Adipocyte (in vitro differentiated cells): Measurements from ENCODE around the gene CACNA1I.

ENCODE experiments used
- DNase-seq: peaks from one replicate; pipeline ENCODE4 v3.0.0-alpha.2; 2015; ENCODE audit warnings: low read depth
- H3K27me3 ChIP-seq: replicated peaks from 2 replicates; pipeline ENCODE4 v1.7.0; 2013; ENCODE audit warnings: mild to moderate bottlenecking, low read length, moderate library complexity; ENCODE audit not compliant: control insufficient read depth, insufficient read depth
- H3K36me3 ChIP-seq: 2 replicates; pipeline ENCODE4 v1.7.0; 2013; ENCODE audit warnings: low read length, mild to moderate bottlenecking, moderate library complexity; ENCODE audit not compliant: control insufficient read depth, insufficient read depth, severe bottlenecking
- H3K4me1 ChIP-seq: 2 replicates; pipeline ENCODE4 v1.7.0; 2013; ENCODE audit warnings: mild to moderate bottlenecking, low read length, moderate library complexity; ENCODE audit not compliant: control insufficient read depth, insufficient read depth
- H3K4me3 ChIP-seq: 2 replicates; pipeline ENCODE4 v1.7.0; 2013; ENCODE audit warnings: mild to moderate bottlenecking, low read length, moderate library complexity
- H3K9ac ChIP-seq: 2 replicates; pipeline ENCODE4 v1.7.0; 2013; ENCODE audit warnings: mild to moderate bottlenecking, low read length, moderate library complexity
- H3K9me3 ChIP-seq: 2 replicates; pipeline ENCODE4 v1.7.0; 2013; ENCODE audit warnings: mild to moderate bottlenecking, low read length, moderate library complexity; ENCODE audit not compliant: control insufficient read depth

CACNA1I gene

DNA sequence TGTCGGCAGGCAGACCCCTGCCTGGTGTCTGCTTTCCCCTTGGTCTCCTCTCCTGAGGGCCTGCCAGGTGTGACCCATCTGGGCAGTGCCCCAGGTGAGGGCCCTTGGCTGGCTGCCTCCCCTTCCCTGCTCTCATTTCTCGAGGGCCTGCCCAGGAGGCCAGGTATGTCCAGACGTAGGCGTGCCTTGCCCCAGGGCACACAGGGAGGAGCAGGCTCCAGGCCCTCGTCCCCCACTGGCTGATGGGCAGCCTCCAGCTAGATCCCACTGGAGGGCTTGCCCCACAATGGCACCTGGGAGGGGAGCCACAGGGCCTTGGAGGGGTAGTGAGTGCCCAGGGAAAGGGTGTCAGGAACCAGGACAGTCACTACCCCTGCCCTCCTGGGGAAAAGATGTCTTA is 95.9 kb downstream of the CACNA1I start:
- peaks cover 56% of the 10 kb centered on the region for H3K27me3 ChIP-seq
- H3K4me1 ChIP-seq = no peaks in the 10 kb centered on the region
- no peak overlapping the region for H3K4me3 ChIP-seq
- H3K9me3 ChIP-seq = peaks cover 27% of the 10 kb centered on the region
- H3K36me3 ChIP-seq = no peaks in the 10 kb centered on the region
- no peak overlapping the region for H3K9ac ChIP-seq
- DNase-seq = no peak

DNA sequence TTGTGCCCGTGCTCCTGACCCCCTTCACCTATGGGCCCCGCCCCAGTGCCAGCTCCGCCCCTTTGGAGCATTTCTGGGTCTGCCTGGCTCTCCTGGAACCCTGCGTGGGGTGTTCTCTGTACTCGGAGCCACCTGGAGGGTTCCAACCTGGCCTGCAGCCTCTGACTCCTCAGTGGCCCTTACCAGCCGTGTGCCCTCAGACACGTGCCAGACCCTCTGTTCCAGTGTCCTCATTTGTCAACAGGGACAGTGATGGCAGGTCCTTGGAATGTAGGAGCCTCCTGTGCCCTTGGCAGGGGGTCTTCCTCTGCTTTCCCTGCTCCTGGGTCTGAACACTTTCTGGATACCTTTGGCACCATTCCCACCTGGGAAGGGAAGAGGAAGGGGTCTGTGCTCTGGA is 96.4 kb downstream of the CACNA1I start:
- Histone ChIP-seq H3K9ac (no peak overlapping the region), H3K4me3 (no peak overlapping the region), H3K9me3 (peaks cover 32% of the 10 kb centered on the region), H3K27me3 (peaks cover 53% of the 10 kb centered on the region), H3K36me3 (no peaks in the 10 kb centered on the region), H3K4me1 (no peaks in the 10 kb centered on the region)
- no peak for DNase-seq

DNA sequence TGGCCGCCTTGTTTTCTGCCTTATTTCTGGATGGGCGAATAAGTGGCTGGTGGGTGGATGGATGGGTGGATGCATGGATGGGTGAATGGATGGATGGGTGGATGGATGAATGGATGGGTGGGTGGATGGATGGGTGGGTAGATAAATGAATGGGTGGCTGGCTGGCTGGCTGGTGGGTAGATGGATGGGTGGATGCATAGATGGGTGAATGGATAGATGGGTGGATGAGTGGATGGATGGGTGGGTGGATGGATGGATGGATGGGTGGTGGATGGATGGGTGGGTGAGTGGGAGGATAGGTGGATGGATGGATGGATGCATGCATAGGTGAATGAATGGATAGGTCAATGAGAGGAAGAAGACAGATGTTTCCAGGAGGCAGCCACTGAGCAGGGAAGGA is 98.9 kb downstream of the CACNA1I start:
- no peak overlapping the region for H3K4me3 ChIP-seq
- H3K4me1 ChIP-seq = no peaks in the 10 kb centered on the region
- H3K9me3 ChIP-seq = peaks cover 41% of the 10 kb centered on the region
- H3K9ac ChIP-seq = no peak overlapping the region
- no peaks in the 10 kb centered on the region for H3K36me3 ChIP-seq
- no peak for DNase-seq
- peaks cover 36% of the 10 kb centered on the region for H3K27me3 ChIP-seq

DNA sequence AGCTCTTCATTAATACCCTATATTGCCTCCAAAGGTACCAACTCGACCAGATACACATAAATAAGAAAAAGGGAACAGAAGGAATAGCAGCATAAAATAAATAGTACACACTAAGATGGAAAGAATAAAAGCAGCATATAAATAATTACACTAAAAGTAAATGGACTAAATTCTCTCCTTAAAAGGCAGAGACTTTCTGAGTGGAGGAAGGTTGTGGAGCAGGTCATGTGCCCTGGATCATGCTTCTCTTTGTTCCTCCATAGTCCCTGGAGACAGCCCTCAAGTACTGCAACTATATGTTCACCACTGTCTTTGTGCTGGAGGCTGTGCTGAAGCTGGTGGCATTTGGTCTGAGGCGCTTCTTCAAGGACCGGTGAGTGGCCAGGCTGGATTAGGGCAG is 101.4 kb downstream of the CACNA1I start:
- H3K9me3 ChIP-seq = peaks cover 41% of the 10 kb centered on the region
- H3K4me1 ChIP-seq = no peaks in the 10 kb centered on the region
- H3K9ac ChIP-seq = no peak overlapping the region
- peaks cover 37% of the 10 kb centered on the region for H3K27me3 ChIP-seq
- H3K4me3 ChIP-seq = no peak overlapping the region
- H3K36me3 ChIP-seq = no peaks in the 10 kb centered on the region
- DNase-seq = no peak

DNA sequence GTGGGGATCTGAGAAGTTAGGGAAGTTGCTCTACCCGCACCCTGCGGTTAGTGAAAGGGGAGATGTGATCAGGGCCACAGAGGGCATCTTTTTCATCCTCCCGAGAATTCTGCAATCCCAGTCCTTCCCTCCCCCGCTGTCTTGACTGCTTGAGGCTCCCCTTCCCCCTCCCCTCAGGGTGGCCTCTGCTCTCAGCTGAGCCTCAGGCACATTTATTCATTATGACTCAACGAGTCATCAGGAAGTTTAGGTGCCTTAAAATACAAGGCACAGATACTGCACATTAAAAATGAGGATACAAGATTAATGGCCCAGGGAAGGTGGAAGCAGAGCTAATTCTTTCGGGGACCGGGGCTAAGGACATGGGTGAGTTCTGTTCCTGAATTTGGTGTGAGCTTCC is 104.0 kb downstream of the CACNA1I start:
- Histone ChIP-seq H3K9ac (no peak overlapping the region), H3K27me3 (peaks cover 22% of the 10 kb centered on the region), H3K4me3 (no peak overlapping the region), H3K4me1 (no peaks in the 10 kb centered on the region), H3K36me3 (no peaks in the 10 kb centered on the region), H3K9me3 (peaks cover 30% of the 10 kb centered on the region)
- DNase-seq = no peak

DNA sequence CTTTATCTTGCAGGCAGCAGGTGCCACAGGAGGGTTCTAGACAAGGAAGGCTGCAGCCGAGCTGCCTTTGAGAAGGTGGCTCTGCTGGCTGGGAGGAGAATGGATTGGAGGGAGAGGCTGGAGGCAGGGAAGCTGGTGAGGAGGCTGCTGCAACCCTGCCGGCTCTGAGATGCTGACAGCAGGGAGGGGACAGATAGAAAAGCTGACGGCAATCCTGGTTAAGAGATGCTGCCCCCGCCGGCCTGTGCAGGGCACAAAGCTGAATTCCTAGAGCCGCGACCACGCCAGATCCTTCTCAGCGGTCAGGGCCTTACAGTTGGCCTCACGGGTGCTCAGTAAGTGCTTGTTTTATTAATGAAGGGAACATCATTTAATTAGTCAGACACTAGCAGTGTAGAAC is 105.4 kb downstream of the CACNA1I start:
- Histone ChIP-seq H3K4me3 (no peak overlapping the region), H3K36me3 (no peaks in the 10 kb centered on the region), H3K4me1 (no peaks in the 10 kb centered on the region), H3K9me3 (peaks cover 19% of the 10 kb centered on the region), H3K9ac (no peak overlapping the region), H3K27me3 (peaks cover 22% of the 10 kb centered on the region)
- DNase-seq = no peak

DNA sequence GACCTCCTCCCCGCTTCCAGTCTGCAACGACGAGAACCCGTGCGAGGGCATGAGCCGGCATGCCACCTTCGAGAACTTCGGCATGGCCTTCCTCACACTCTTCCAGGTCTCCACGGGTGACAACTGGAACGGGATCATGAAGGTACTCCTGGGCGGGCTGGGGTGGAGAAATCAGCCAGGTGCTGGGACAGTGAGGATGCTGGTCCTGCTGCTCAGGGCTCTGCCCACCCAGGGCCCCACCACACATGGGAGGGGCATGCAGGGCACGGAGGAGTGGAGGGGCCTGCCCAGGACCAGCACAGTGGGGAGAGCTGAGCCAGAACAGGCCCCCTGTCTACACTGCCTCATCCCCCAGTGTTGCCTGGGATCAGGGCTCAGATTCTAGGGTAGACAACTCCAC is 107.4 kb downstream of the CACNA1I start:
- no peaks in the 10 kb centered on the region for H3K4me1 ChIP-seq
- H3K9ac ChIP-seq = no peak overlapping the region
- no peaks in the 10 kb centered on the region for H3K9me3 ChIP-seq
- DNase-seq = no peak
- no peak overlapping the region for H3K4me3 ChIP-seq
- peaks cover 35% of the 10 kb centered on the region for H3K27me3 ChIP-seq
- H3K36me3 ChIP-seq = no peaks in the 10 kb centered on the region

DNA sequence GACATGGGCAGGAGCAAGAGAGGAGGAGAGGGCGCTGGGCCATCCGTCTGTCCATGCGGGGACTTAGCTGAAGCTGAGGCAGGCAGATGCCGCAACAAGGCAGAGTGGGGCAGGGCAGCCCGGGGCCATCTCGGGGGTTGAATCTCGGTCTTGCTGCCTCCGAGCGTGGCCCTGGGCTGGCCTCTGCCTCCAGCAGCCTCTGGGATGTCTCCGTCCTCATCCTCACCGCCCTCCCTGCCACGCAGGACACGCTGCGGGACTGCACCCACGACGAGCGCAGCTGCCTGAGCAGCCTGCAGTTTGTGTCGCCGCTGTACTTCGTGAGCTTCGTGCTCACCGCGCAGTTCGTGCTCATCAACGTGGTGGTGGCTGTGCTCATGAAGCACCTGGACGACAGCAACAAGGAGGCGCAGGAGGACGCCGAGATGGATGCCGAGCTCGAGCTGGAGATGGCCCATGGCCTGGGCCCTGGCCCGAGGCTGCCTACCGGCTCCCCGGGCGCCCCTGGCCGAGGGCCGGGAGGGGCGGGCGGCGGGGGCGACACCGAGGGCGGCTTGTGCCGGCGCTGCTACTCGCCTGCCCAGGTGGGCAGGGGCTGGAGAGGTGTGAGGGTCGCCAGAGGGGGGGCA is 108.4 kb downstream of the CACNA1I start:
- H3K9ac ChIP-seq = no peak overlapping the region
- no peak for DNase-seq
- no peaks in the 10 kb centered on the region for H3K9me3 ChIP-seq
- no peaks in the 10 kb centered on the region for H3K4me1 ChIP-seq
- H3K4me3 ChIP-seq = no peak overlapping the region
- H3K27me3 ChIP-seq = peaks cover 38% of the 10 kb centered on the region
- H3K36me3 ChIP-seq = no peaks in the 10 kb centered on the region

DNA sequence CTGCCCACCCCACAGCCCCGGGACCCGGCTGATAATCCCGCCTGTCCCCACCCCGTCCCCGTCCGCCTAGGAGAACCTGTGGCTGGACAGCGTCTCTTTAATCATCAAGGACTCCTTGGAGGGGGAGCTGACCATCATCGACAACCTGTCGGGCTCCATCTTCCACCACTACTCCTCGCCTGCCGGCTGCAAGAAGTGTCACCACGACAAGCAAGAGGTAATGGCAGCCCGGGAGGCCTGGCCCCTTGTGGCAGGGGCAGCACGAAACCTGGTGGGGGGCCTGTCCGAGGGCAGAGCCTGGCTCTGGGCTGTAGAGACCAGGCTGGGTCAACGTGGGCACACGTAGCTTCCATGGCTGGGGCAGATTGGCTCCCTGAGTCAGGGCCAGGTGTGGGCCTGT is 109.1 kb downstream of the CACNA1I start:
- Histone ChIP-seq H3K9ac (no peak overlapping the region), H3K4me1 (no peaks in the 10 kb centered on the region), H3K4me3 (no peak overlapping the region), H3K36me3 (no peaks in the 10 kb centered on the region), H3K9me3 (no peaks in the 10 kb centered on the region), H3K27me3 (peaks cover 31% of the 10 kb centered on the region)
- DNase-seq = no peak

DNA sequence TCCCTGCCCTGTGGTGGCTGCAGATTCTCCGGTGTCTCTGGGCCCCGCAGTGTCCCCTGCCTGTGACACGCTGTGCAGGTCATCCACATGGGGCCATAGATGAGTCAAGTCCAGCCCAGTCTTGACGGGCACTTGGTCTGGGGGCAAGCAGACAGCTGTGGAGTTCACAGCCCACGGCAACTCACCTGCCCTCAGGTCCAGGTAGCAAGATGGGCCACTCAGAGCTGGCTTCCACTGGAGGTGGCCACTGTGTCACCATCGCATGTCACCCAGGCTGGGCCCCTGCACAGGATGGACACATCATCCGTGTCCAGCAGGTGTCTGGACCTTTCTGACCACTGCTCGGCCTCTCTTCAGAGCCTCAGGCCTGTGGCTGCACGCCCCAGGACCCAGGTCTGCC is 109.9 kb downstream of the CACNA1I start:
- H3K9me3 ChIP-seq = no peaks in the 10 kb centered on the region
- H3K4me1 ChIP-seq = no peaks in the 10 kb centered on the region
- no peak overlapping the region for H3K4me3 ChIP-seq
- no peaks in the 10 kb centered on the region for H3K36me3 ChIP-seq
- no peak for DNase-seq
- peaks cover 24% of the 10 kb centered on the region for H3K27me3 ChIP-seq
- H3K9ac ChIP-seq = no peak overlapping the region

DNA sequence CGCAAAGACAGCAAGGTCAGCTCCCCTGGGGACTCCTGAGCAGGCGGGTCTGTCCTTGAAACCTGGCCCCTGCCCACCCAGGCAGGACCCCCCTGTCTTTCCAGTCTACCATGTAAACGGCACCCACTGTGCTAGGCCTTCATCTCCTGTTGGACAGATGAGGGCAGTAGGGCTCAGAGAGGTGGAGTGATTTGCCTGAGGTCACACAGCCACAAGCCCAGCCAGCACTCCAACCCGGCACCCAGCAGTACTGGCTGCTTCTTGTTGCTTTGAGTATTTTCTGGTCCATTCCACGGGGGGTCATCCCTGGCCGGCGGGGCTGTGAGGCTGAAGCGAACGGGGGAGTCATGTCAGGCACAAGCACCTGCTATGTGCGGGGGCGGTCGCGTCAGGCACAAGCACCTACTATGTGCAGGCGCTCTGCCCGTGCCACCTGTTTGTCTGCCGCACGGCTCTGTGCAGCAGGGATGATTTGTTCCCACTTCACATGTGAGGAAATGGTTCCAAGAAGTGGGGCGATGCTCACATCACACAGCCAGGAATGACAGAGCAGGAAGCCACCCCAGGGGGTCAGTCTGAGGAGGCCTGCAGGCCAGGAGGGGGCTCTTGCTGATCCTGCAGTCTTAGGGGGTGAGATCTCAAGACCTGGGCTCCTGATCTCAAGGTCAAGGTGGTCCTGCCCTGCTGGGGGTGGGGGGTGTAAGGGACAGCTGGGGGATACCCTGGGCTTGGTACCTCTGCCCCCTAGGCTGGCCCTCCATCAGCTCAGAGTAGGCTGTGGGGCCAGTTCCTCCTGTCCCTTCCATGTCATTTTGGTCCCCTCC is 110.7 kb downstream of the CACNA1I start:
- no peaks in the 10 kb centered on the region for H3K4me1 ChIP-seq
- H3K4me3 ChIP-seq = no peak overlapping the region
- H3K9me3 ChIP-seq = no peaks in the 10 kb centered on the region
- DNase-seq = no peak
- peaks cover 22% of the 10 kb centered on the region for H3K27me3 ChIP-seq
- no peaks in the 10 kb centered on the region for H3K36me3 ChIP-seq
- no peak overlapping the region for H3K9ac ChIP-seq
